Mucosa of stomach (tissue), 1 donor: ENCODE measurements around the gene SURF1.

Experiments used
- H3K27me3 ChIP-seq: one replicate; pipeline ENCODE4 v1.7.0; 2013; ENCODE audit warnings: mild to moderate bottlenecking, low read length; ENCODE audit not compliant: control insufficient read depth, insufficient read depth
- H3K36me3 ChIP-seq: one replicate; pipeline ENCODE4 v1.7.0; 2013; ENCODE audit warnings: low read length; ENCODE audit not compliant: control insufficient read depth, insufficient read depth
- H3K4me1 ChIP-seq: one replicate; pipeline ENCODE4 v1.7.0; 2013; ENCODE audit warnings: mild to moderate bottlenecking, low read length; ENCODE audit not compliant: control insufficient read depth, insufficient read depth
- H3K4me3 ChIP-seq: one replicate; pipeline ENCODE4 v1.7.0; 2013; ENCODE audit warnings: low read length
- H3K9ac ChIP-seq: one replicate; pipeline ENCODE4 v1.7.0; 2013; ENCODE audit warnings: mild to moderate bottlenecking, low read length, moderate library complexity
- H3K9me3 ChIP-seq: one replicate; pipeline ENCODE4 v1.7.0; 2013; ENCODE audit warnings: mild to moderate bottlenecking, low read length, moderate library complexity; ENCODE audit not compliant: control insufficient read depth
- donor health status: Pancreatic carcinoma.

SURF1 gene

DNA sequence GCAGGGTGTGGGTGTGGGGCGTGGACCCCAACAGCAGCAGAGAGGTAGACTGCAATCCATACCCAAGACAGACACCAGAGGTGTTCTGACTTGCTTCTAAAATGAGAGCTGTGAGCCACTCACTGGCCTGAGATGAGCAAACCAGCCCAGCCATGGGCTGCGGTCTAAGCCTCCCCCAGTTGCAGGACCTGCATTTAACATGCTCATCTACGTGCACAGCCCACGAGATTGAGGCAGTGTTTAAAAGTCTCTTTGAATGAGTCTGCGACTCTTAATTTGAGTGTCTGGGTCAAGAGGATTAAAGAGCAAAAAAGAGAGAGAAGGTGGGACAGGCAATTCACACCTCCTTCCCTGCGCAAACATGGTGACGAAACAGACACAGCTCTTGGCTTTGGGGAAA, 13.6 kb upstream of the SURF1 start:
- Histone ChIP-seq H3K4me1 (peaks cover 56% of the 10 kb centered on the region), H3K36me3 (peaks cover 12% of the 10 kb centered on the region), H3K9ac (no peak overlapping the region), H3K4me3 (no peak overlapping the region), H3K9me3 (no peaks in the 10 kb centered on the region), H3K27me3 (no peaks in the 10 kb centered on the region)

DNA sequence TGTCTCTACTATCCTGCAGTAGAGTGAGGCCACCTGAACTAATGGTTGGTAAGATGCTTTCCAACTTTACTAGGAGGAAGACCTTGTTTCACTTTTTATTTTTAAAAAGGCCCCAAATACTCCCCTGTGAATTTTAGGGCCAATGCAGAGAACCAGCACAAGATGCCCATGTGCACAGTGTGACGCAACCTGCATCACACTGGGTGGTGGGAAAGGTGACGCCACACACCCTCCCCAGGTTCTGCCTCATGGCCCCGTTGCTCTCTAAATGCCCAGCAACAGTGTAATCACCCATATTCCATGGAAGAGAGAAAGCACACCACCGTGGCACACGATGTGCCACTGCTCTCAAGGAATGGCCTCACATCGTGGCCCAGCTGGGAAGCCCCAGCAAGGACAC, 13.1 kb upstream of the SURF1 start:
- Histone ChIP-seq H3K36me3 (peaks cover 14% of the 10 kb centered on the region), H3K9me3 (no peaks in the 10 kb centered on the region), H3K4me1 (peaks cover 56% of the 10 kb centered on the region)

GRCh38 chr9:133368249-133368881, 12.1 kb upstream of the SURF1 start:
- H3K9ac ChIP-seq, result no peak overlapping the region
- H3K9me3 ChIP-seq, result no peaks in the 10 kb centered on the region
- H3K4me1 ChIP-seq, result peaks cover 56% of the 10 kb centered on the region

More for the DNA sequence above, 13.1 kb upstream of the SURF1 start:
- Histone ChIP-seq H3K4me3 (no peak overlapping the region), H3K9ac (no peak overlapping the region), H3K27me3 (no peaks in the 10 kb centered on the region)

GRCh38 chr9:133367778-133368177, 11.5 kb upstream of the SURF1 start:
- H3K4me3 ChIP-seq, result no peak overlapping the region
- no peak overlapping the region for H3K9ac ChIP-seq
- H3K27me3 ChIP-seq, result no peaks in the 10 kb centered on the region
- H3K4me1 ChIP-seq, result peaks cover 51% of the 10 kb centered on the region
- H3K9me3 ChIP-seq, result no peaks in the 10 kb centered on the region
- H3K36me3 ChIP-seq, result peaks cover 14% of the 10 kb centered on the region

More at GRCh38 chr9:133368249-133368881, 12.1 kb upstream of the SURF1 start:
- Histone ChIP-seq H3K27me3 (no peaks in the 10 kb centered on the region), H3K36me3 (peaks cover 14% of the 10 kb centered on the region), H3K4me3 (no peak overlapping the region)

DNA sequence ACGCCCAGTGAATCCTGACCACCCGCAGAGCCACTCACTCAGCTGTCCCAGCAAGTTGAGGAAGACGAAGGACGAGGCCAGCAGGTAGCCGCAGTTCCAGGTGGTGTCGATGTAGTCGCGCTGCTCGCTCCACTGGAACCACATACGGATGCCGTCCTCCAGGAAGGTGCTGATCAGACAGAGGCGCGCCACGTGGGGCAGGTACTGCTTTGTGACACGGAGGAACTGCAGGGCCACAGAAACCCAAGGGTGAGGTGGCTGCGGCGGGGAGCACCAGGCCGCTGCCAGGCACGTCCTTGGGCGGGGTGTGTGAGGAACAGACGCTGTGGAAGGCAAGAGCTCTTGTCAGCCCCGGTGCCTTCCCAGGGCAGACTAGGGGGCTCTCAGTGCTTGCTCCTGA, 10.9 kb upstream of the SURF1 start:
- Histone ChIP-seq H3K27me3 (no peaks in the 10 kb centered on the region), H3K4me1 (peaks cover 47% of the 10 kb centered on the region), H3K4me3 (no peak overlapping the region), H3K36me3 (peaks cover 14% of the 10 kb centered on the region), H3K9ac (no peak overlapping the region), H3K9me3 (no peaks in the 10 kb centered on the region)

DNA sequence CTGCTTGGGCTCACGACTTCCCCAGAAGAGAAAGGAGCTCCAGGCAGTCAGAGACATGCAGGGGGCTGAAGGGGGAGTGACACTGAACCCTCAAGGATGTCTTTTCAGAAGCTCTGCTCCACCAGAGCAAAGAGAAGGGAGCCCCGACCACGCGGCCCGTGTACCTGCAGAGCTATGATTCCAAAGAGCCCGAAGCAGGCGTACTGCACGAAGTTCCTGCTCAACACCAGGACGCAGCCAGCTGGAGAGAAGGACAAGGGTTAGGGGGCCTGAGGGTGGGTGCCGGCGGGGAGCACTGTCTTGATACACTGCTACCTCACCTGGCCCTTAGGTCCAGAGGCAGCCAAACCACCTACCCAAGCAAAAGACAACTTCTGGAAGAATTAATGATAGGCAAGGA, 10.1 kb upstream of the SURF1 start:
- Histone ChIP-seq H3K27me3 (no peaks in the 10 kb centered on the region), H3K36me3 (peaks cover 18% of the 10 kb centered on the region), H3K4me1 (peaks cover 39% of the 10 kb centered on the region), H3K4me3 (no peak overlapping the region), H3K9me3 (no peaks in the 10 kb centered on the region), H3K9ac (no peak overlapping the region)

GRCh38 chr9:133362359-133363044, 6.2 kb upstream of the SURF1 start:
- no peak overlapping the region for H3K4me3 ChIP-seq
- peaks cover 18% of the 10 kb centered on the region for H3K36me3 ChIP-seq
- H3K4me1 ChIP-seq, result peaks cover 28% of the 10 kb centered on the region
- no peak overlapping the region for H3K9ac ChIP-seq
- no peaks in the 10 kb centered on the region for H3K27me3 ChIP-seq
- H3K9me3 ChIP-seq, result no peaks in the 10 kb centered on the region

GRCh38 chr9:133361507-133362092, 5.3 kb upstream of the SURF1 start:
- Histone ChIP-seq H3K36me3 (peaks cover 17% of the 10 kb centered on the region), H3K4me3 (no peak overlapping the region), H3K9ac (no peak overlapping the region), H3K9me3 (no peaks in the 10 kb centered on the region), H3K27me3 (no peaks in the 10 kb centered on the region), H3K4me1 (peaks cover 33% of the 10 kb centered on the region)

GRCh38 chr9:133360400-133361393, 4.4 kb upstream of the SURF1 start:
- no peak overlapping the region for H3K4me3 ChIP-seq
- H3K4me1 ChIP-seq, result peaks cover 33% of the 10 kb centered on the region
- peaks cover 11% of the 10 kb centered on the region for H3K36me3 ChIP-seq
- no peak overlapping the region for H3K9ac ChIP-seq
- H3K27me3 ChIP-seq, result no peaks in the 10 kb centered on the region
- H3K9me3 ChIP-seq, result no peaks in the 10 kb centered on the region

- Histone ChIP-seq H3K27me3 (no peaks in the 10 kb centered on the region), H3K9ac (no peak overlapping the region)
Measured at GRCh38 chr9:133359399-133360175, 3.3 kb upstream of the SURF1 start.

DNA sequence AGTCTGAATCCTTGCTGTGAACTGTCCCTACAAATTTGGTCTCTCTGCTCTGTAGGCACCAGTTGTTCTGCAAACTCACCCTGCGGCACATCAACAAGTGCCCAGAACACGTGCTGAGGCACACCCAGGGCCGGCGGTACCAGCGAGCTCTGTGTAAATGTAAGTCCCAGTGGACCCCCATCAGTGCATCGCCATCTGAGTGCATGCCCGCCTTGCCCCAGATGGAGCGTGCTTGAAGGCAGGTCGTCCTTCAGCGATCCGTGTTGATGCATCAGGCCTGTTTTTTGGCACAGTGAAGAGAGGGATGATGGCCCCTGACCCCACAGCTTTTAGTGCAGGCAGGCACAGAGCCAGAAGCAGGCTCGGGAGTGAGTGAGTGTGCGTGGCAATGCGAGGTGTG, 1.4 kb upstream of the SURF1 start:
- Histone ChIP-seq H3K9ac (no peak overlapping the region), H3K4me3 (no peak overlapping the region), H3K27me3 (no peaks in the 10 kb centered on the region), H3K36me3 (peaks cover 15% of the 10 kb centered on the region), H3K9me3 (no peaks in the 10 kb centered on the region), H3K4me1 (peaks cover 42% of the 10 kb centered on the region)

More at GRCh38 chr9:133359399-133360175, 3.3 kb upstream of the SURF1 start:
- Histone ChIP-seq H3K4me1 (peaks cover 42% of the 10 kb centered on the region), H3K4me3 (no peak overlapping the region), H3K36me3 (peaks cover 4% of the 10 kb centered on the region), H3K9me3 (no peaks in the 10 kb centered on the region)
